ENCODE data around the gene KRT35. TPM values are rescaled to one million over a fixed set of nuclear protein-coding genes. Genes with fewer than 3 reads are reported as not detected.

The KRT35 gene
- total and polyA plus RNA-seq, 2 of the 13 experiments (the other 11 are each of a cell fraction or from before 2014, with no cell fraction given) = not detected

GRCh38 chr17:41530062-41531048 is 49.4 kb upstream of the KRT35 start (continued):
- TF ChIP-seq HNF1A (IDR thresholded peaks at IDR 0.05; ENCODE audit: low read depth) (no peak), HNF1A (CRISPR knock-in tag; IDR thresholded peaks at IDR 0.05; ENCODE audit: borderline replicate concordance) (no peak), CREB1 (IDR thresholded peaks at IDR 0.05) (no peak), CREB1 (CRISPR knock-in tag; IDR thresholded peaks at IDR 0.05) (0 out of 2 replicates have a peak, but pooled peaks have one; percentile 30), ZFX (CRISPR knock-in tag; IDR thresholded peaks at IDR 0.05; ENCODE audit: low read depth) (peak; percentile 31; the same call in 1 of the 2 replicates), ZNF549 (CRISPR knock-in tag; IDR thresholded peaks at IDR 0.05) (no peak), ZNF317 (CRISPR knock-in tag; IDR thresholded peaks at IDR 0.05) (no peak), ZKSCAN1 (IDR thresholded peaks at IDR 0.05; ENCODE audit: low read length) (no peak), RFX3 (CRISPR knock-in tag; IDR thresholded peaks at IDR 0.05) (no peak), TEAD2 (CRISPR knock-in tag; IDR thresholded peaks at IDR 0.05) (no peak), RAD51 (IDR thresholded peaks at IDR 0.05; ENCODE audit: borderline replicate concordance) (no peak), ZNF547 (CRISPR knock-in tag; IDR thresholded peaks at IDR 0.05) (no peak), NFYB (CRISPR knock-in tag; IDR thresholded peaks at IDR 0.05) (peak; percentile 50), TOPORS (CRISPR knock-in tag; IDR thresholded peaks at IDR 0.05) (no peak), ERF (CRISPR knock-in tag; IDR thresholded peaks at IDR 0.05) (no peak), ZMYM3 (CRISPR knock-in tag; IDR thresholded peaks at IDR 0.05) (peak; percentile 49; the same call in 1 of the 2 replicates), ZNF629 (CRISPR knock-in tag; conservative IDR thresholded peaks at IDR 0.05) (peak; percentile 75), ZNF44 (CRISPR knock-in tag; IDR thresholded peaks at IDR 0.05) (no peak), NR0B2 (CRISPR knock-in tag; IDR thresholded peaks at IDR 0.05) (no peak), ZMYM2 (CRISPR knock-in tag; IDR thresholded peaks at IDR 0.05) (no peak), RFXAP (CRISPR knock-in tag; IDR thresholded peaks at IDR 0.05; ENCODE audit: borderline replicate concordance) (peak; percentile 92), RBM22 (optimal IDR thresholded peaks at IDR 0.05; ENCODE audit: low read length) (no peak), ETV6 (CRISPR knock-in tag; conservative IDR thresholded peaks at IDR 0.05) (no peak), CBX2 (IDR thresholded peaks at IDR 0.05; ENCODE audit: low read depth, low read length) (no peak), CBX2 (CRISPR knock-in tag; IDR thresholded peaks at IDR 0.05; ENCODE audit: low read depth) (no peak), SIN3B (IDR thresholded peaks at IDR 0.05; ENCODE audit: low read length) (no peak), ZNF777 (CRISPR knock-in tag; IDR thresholded peaks at IDR 0.05) (no peak), EZH2 (conservative IDR thresholded peaks at IDR 0.05; ENCODE audit: low read depth, low read length) (no peak), ZNF431 (CRISPR knock-in tag; IDR thresholded peaks at IDR 0.05; ENCODE audit: borderline replicate concordance, low read depth) (no peak), CEBPB (IDR thresholded peaks at IDR 0.05; ENCODE audit: borderline replicate concordance, low read depth, low read length) (no peak)
